HepG2 (cell line): ENCODE results near the gene RNF123. TPM values are rescaled to one million over a fixed set of nuclear protein-coding genes. Genes with fewer than 3 reads are reported as not detected.

Source experiments
- ATAC-seq: fragments of 200-7000 bp; cut with Tn5 transposase; 3 replicates; pipeline ENCODE4 v1.9.1; 2020; ENCODE audit warnings: mild to moderate bottlenecking, moderate library complexity
- BruUV-seq: library from RNA; stranded (reverse); fragments of 400-500 nt; replicated peaks from 2 replicates; lab custom pipeline; 2021; lab: Mats Ljungman, UMichigan
- CTCF ChIA-PET: fragments of 300-600 bp; formaldehyde crosslinking; extraction: SDS; loops from one replicate; lab custom pipeline; 2021; ENCODE audit warnings: low total read pairs, inconsistent platforms, low intra/inter-chr PET ratio; lab: Yijun Ruan, JAX
- POLR2A ChIA-PET: fragments of 350-600 bp; sonication (Branson Sonifier 250); formaldehyde crosslinking; loops from one replicate; lab custom pipeline; 2020; ENCODE audit warnings: antibody characterized with exemption, inconsistent platforms; lab: Yijun Ruan, JAX
- DNase-seq: peaks from one replicate; pipeline ENCODE4 v3.0.0-alpha.2; 2015; ENCODE audit warnings: low spot score
- FAIRE-seq: peaks from 3 replicates; lab custom pipeline; 2011; peaks lifted over from hg19 to GRCh38; lab: Jason Lieb, UNC
- H2AFZ ChIP-seq: one replicate; pipeline ENCODE4 v1.6.1; 2011; ENCODE audit warnings: low read length, inconsistent platforms
- H3K27ac ChIP-seq: fragments of 300-600 bp; 3 replicates; pipeline ENCODE4 v1.8.0; 2011; ENCODE audit warnings: mixed run types, mild to moderate bottlenecking, mixed read lengths, low read length, inconsistent platforms; ENCODE audit not compliant: insufficient read depth; ENCODE audit errors: extremely low read length
- H3K27me3 ChIP-seq, 2 experiments: fragments of 200-600 bp in 1 of 2; 2 replicates in 1 of 2; 3 replicates in 1 of 2; pipeline versions ENCODE4 v1.6.0 to v1.8.0; 2011; ENCODE audit warnings: low read length in 2 of 2, mild to moderate bottlenecking in 2 of 2, moderate library complexity in 2 of 2, inconsistent platforms in 1 of 2; ENCODE audit not compliant: insufficient read depth in 2 of 2, control insufficient read depth in 1 of 2
- H3K36me3 ChIP-seq, 2 experiments: fragments of 200-600 bp in 1 of 2; replicated peaks in 1 of 2; 2 replicates in 1 of 2; 3 replicates in 1 of 2; pipeline versions ENCODE4 v1.5.1 to v1.8.0; 2011; ENCODE audit warnings: low read length in 2 of 2, inconsistent platforms in 1 of 2; ENCODE audit not compliant: insufficient read depth in 2 of 2, control insufficient read depth in 1 of 2
- H3K4me1 ChIP-seq: 2 replicates; pipeline ENCODE4 v1.5.1; 2012; ENCODE audit warnings: low read length, inconsistent platforms; ENCODE audit not compliant: insufficient read depth
- H3K4me2 ChIP-seq: 2 replicates; pipeline ENCODE4 v1.6.0; 2011; ENCODE audit warnings: low read depth, low read length, inconsistent platforms
- H3K4me3 ChIP-seq, 3 experiments: fragments of 200-600 bp in 1 of 3; sonication (generic), shearing (Covaris generic) in 1 of 3; replicated peaks in 1 of 3; 2 replicates each; pipeline ENCODE4 v1.5.1; 2011 to 2016; ENCODE audit warnings: low read length in 3 of 3, inconsistent platforms in 2 of 3, low read depth in 2 of 3, mild to moderate bottlenecking in 2 of 3, control low read depth in 1 of 3, mixed read lengths in 1 of 3; ENCODE audit not compliant: insufficient read depth in 1 of 3
- H3K79me2 ChIP-seq: one replicate; pipeline ENCODE4 v1.6.1; 2011; ENCODE audit warnings: low read length, inconsistent platforms; ENCODE audit not compliant: insufficient read depth
- H3K9ac ChIP-seq: 2 replicates; pipeline ENCODE4 v1.6.0; 2011; ENCODE audit warnings: mild to moderate bottlenecking, low read depth, low read length, inconsistent platforms; ENCODE audit not compliant: insufficient read depth
- H3K9me3 ChIP-seq: 2 replicates; pipeline ENCODE4 v1.5.1; 2012; ENCODE audit warnings: mild to moderate bottlenecking, low read length
- H4K20me1 ChIP-seq: 2 replicates; pipeline ENCODE4 v1.6.0; 2011; ENCODE audit warnings: inconsistent platforms, mild to moderate bottlenecking, low read length, moderate library complexity; ENCODE audit not compliant: insufficient read depth
- ARNT2 ChIP-seq: sonication (generic); formaldehyde crosslinking; IDR thresholded peaks from 2 replicates; pipeline ENCODE4 v1.8.0; 2022; ENCODE audit warnings: mild to moderate bottlenecking, low read depth, missing genetic modification reagents, moderate library complexity
- FOXK1 ChIP-seq: sonication (generic); formaldehyde crosslinking; IDR thresholded peaks from 2 replicates; pipeline ENCODE4 v1.4.0; 2020; ENCODE audit warnings: low read depth, missing genetic modification reagents, borderline replicate concordance
- MEIS1 ChIP-seq: sonication (generic); formaldehyde crosslinking; IDR thresholded peaks from 2 replicates; pipeline ENCODE4 v1.9.0; 2021; ENCODE audit warnings: mild to moderate bottlenecking, missing genetic modification reagents, moderate library complexity, borderline replicate concordance
- PCBP2 ChIP-seq: fragments of 200-400 bp; formaldehyde crosslinking; optimal IDR thresholded peaks from 2 replicates; pipeline ENCODE3; 2018; ENCODE audit warnings: low read length, low read depth; ENCODE audit not compliant: poor library complexity, severe bottlenecking
- RBM22 ChIP-seq: fragments of 200-400 bp; formaldehyde crosslinking; optimal IDR thresholded peaks from 2 replicates; pipeline ENCODE3; 2017; ENCODE audit warnings: mild to moderate bottlenecking, low read length, moderate library complexity
- ZNF205 ChIP-seq: IDR thresholded peaks from 2 replicates; pipeline ENCODE4 v1.6.1; 2018; ENCODE audit warnings: missing biosample characterization, missing genetic modification reagents
- ZNF44 ChIP-seq: sonication (generic); formaldehyde crosslinking; IDR thresholded peaks from 2 replicates; pipeline ENCODE4 v1.5.1; 2020; ENCODE audit warnings: mild to moderate bottlenecking, missing genetic modification reagents
- ZNF513 ChIP-seq: sonication (generic); formaldehyde crosslinking; conservative IDR thresholded peaks from 2 replicates; pipeline ENCODE4 v1.5.0; 2020; ENCODE audit warnings: missing genetic modification reagents
- ZNF749 ChIP-seq: sonication (generic); formaldehyde crosslinking; IDR thresholded peaks from 2 replicates; pipeline ENCODE4 v1.8.0; 2022; ENCODE audit warnings: mild to moderate bottlenecking, missing genetic modification reagents, moderate library complexity, borderline replicate concordance
- WGBS: methylation state at CpG from one replicate; pipeline ENCODE4 v1.1.6; 2017; ENCODE audit warnings: low lambda C conversion rate; 5-methylcytosine and 5-hydroxymethylcytosine counted together
- in situ Hi-C: cut with HindIII; loops from 2 replicates; pipeline ENCODE4 v1.10.0; 2017; ENCODE audit warnings: low pct_unique_long_range_greater_than_20kb; ENCODE audit not compliant: extremely low pct_ligation_motif_present
- intact Hi-C: fragments of 100-400 bp; cut with micrococcal nuclease; formaldehyde crosslinking; loops from one replicate; pipeline ENCODE4 v1.10.0; 2022; ENCODE audit not compliant: unreplicated experiment
- polyA plus RNA-seq, 8 experiments: library from polyadenylated mRNA; depleted of rRNA in 3 of 8; stranded (reverse) in 7 of 8; unstranded in 1 of 8; fragments of >200 nt; fragmentation: Illumina TruSeq in 4 of 8; extraction: Trizol in 4 of 8; gene quantifications; 2 replicates each; pipeline versions ENCODE4 v1.2.1 to v1.2.3, GENCODE V29; 2011 to 2016; ENCODE audit warnings: low read depth in 4 of 8, missing spikeins in 1 of 8, mixed read lengths in 1 of 8; ENCODE audit not compliant: insufficient read depth in 1 of 8
- total RNA-seq, 5 experiments: library from RNA; depleted of rRNA; stranded (reverse); fragments of >200 nt; fragmentation: Illumina TruSeq; extraction: Trizol; gene quantifications; 2 replicates each; pipeline ENCODE4 v1.2.3, GENCODE V29; 2016; ENCODE audit warnings: low read depth in 1 of 5

Gene RNF123
- total and polyA plus RNA-seq, 2 of the 13 experiments (the other 11 are each of a cell fraction or from before 2014, with no cell fraction given), result 29.9 to 82.2 TPM

GRCh38 chr3:49734752-49735151, 45.4 kb downstream of the RNF123 start:
- no peak overlapping the region for H3K27ac ChIP-seq
- TF ChIP-seq ZNF513 (no peak), FOXK1 (no peak)
- TF ChIP-seq, all 625 proteins: peak for 0
- no peak for FAIRE-seq
- Histone ChIP-seq H3K9ac (no peak overlapping the region), H3K36me3 (peaks cover 25 to 72% of the 10 kb centered on the region in 2 experiments), H3K4me2 (no peak overlapping the region), H3K4me3 (no peak overlapping the region), H3K4me1 (peaks cover 20% of the 10 kb centered on the region), H2AFZ (no peak overlapping the region), H4K20me1 (no peaks in the 10 kb centered on the region), H3K79me2 (no peaks in the 10 kb centered on the region), H3K27me3 (no peaks in the 10 kb centered on the region), H3K9me3 (no peaks in the 10 kb centered on the region)
- 94% methylated on average over 3 of the region's 6 CpGs for WGBS
- no TSS peak for BruUV-seq
- CTCF ChIA-PET, result no interaction called here
- intact Hi-C loops (loop anchor here (5.0 kb wide), 1 partner anchor 53 kb away; the partner anchor contains the start of gene IP6K1), in situ Hi-C loops (no loop called here)
- no peak for DNase-seq
- ATAC-seq, result peak; percentile 46; the same call in 2 of the 3 replicates
- POLR2A ChIA-PET, result interaction anchor here (1.1 kb wide), 1 partner anchor 52 kb away, joined by 3 read pairs; the partner anchor contains the start of gene IP6K1

- FAIRE-seq (no peak), ATAC-seq (no peak), DNase-seq (no peak)
- no peaks in the 10 kb centered on the region for H3K9me3 ChIP-seq
- no peaks in the 10 kb centered on the region for H3K79me2 ChIP-seq
- H3K4me2 ChIP-seq, result no peak overlapping the region
- intact Hi-C loops (no loop called here), in situ Hi-C loops (no loop called here)
- H3K36me3 ChIP-seq, result peaks cover 18 to 55% of the 10 kb centered on the region in 2 experiments
- H3K4me1 ChIP-seq, result peaks cover 12% of the 10 kb centered on the region
- peak; percentile 25 for TF ChIP-seq RBM22
- no peak for TF ChIP-seq ZNF44 (CRISPR knock-in tag)
- TF ChIP-seq ZNF205, result no peak
- no peak for TF ChIP-seq MEIS1 (CRISPR knock-in tag)
- TF ChIP-seq ARNT2 (CRISPR knock-in tag), result no peak
- TF ChIP-seq PCBP2, result no peak
- no peak for TF ChIP-seq ZNF749 (CRISPR knock-in tag)
- POLR2A ChIA-PET, result no interaction called here
- H3K9ac ChIP-seq, result no peak overlapping the region
- H3K27ac ChIP-seq, result no peak overlapping the region
- no peak overlapping the region for H3K4me3 ChIP-seq
- H3K27me3 ChIP-seq, result no peaks in the 10 kb centered on the region
- 99% methylated on average over 10 of the region's 11 CpGs for WGBS
- no peak overlapping the region for H2AFZ ChIP-seq
- CTCF ChIA-PET, result no interaction called here
- H4K20me1 ChIP-seq, result no peaks in the 10 kb centered on the region
- no TSS peak for BruUV-seq
Observed at GRCh38 chr3:49738067-49738713, 48.8 kb downstream of the RNF123 start.
